Measurements from ENCODE around the gene SUPT3H.

The SUPT3H gene

GRCh38 chr6:44859901-44860410, 517.8 kb downstream of the SUPT3H start:
- DNase-seq, result no peak

GRCh38 chr6:44858998-44859397, 518.7 kb downstream of the SUPT3H start:
- no peak for DNase-seq

DNA sequence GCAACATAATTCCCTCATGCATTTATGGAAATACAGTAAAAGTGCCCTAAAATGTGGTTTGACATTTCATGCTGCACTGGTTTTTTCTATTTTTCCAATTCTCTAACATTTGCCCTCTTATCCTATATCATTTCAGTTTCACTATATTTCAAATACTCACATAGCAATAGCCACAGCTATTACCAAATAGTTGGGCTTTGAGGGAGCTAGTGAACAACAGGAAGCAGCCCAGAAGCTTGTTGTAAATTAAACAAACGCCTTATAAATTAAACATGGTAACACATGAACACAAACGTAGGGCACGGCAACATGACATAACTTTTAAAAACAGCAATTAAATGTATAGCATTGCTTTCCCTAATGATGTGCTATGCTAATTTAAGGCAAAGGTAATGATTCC, 521.3 kb downstream of the SUPT3H start:
- DNase-seq, result no peak

- DNase-seq, result no peak
Measured at GRCh38 chr6:44855562-44856411, 521.9 kb downstream of the SUPT3H start.

GRCh38 chr6:44854712-44855443, 522.9 kb downstream of the SUPT3H start:
- no peak for DNase-seq

DNA sequence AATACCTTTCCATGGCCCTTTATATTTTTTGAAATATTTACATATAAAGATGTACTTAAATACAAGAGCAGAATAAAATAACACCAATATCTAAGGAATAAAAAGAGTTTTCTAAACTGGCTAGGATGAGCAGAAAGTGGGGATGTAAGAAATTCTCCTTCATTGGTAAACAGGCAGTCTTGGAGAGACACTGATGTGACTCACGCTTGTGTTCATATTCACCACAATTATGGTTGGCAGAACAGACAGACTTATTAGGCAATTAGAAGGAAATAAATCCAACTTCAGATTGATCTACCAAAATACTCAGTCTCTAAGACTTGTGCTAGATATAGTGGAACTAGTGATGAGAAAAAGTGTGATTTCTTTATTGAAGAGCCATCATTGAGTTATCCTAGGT, 526.6 kb downstream of the SUPT3H start:
- no peak for DNase-seq

- DNase-seq, result no peak
Measured at GRCh38 chr6:44850312-44850711, 527.4 kb downstream of the SUPT3H start.

DNA sequence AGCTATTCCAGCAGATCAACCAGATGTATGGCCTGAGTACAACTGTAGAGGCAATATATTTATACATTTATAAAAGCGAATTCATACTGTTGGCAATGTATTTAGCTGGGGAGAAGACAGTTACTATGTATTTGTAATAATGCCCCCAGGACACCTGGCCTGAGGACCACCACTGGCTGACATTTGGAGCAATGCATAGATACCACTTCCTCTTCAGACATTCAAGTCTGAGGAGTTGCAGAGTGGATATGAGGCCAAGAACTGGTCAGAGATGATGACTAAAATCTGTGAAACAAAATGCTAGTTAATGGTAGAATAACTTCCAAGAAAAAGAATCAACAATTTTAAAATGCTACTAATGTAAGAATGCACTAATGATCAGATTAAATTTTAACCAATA, 527.9 kb downstream of the SUPT3H start:
- no peak for DNase-seq

GRCh38 chr6:44843734-44844133, 534.0 kb downstream of the SUPT3H start:
- no peak for DNase-seq

- DNase-seq, result no peak
Measured at GRCh38 chr6:44842616-44843015, 535.1 kb downstream of the SUPT3H start.

- DNase-seq, result no peak
Measured at GRCh38 chr6:44841829-44842228, 535.9 kb downstream of the SUPT3H start.

- DNase-seq, result no peak
Measured at GRCh38 chr6:44837741-44838140, 540.0 kb downstream of the SUPT3H start.

DNA sequence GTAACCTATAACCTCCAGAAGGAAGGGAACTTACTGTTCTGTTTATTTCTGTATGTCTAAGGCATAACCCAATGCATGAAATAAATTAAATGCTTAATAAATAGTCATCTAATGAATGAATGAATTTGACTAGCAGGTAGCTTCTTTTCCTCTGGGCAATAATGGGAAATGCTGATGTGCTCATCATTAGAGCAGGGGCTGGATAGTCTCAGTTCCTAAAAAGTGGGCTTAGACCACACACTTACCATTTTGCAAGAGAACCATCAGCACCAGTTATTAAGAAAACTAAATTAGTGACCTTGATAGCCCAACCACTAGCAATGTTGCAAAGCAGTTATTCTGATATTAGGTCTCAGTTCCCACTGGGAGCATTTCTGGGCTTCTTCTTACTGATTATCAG, 540.5 kb downstream of the SUPT3H start:
- DNase-seq, result no peak

DNA sequence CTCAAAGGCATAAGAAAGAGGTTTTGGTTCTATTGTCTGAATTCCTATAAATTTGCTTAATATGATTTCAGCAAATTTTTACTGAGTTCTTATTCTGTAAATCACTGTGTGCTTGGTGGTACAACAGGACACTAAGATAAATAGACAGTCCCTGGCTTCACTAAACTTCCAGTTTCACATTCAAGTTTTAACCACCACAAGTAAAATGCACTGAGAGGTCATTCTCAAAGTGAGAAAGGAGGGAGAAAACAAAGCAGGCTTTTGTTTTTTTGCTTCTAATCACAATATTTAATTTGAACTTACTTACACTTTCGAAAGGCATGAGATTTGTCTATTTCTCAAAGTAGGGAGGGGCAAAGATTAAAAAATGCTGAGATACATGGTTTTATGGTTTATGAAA, 544.5 kb downstream of the SUPT3H start:
- DNase-seq, result no peak

DNA sequence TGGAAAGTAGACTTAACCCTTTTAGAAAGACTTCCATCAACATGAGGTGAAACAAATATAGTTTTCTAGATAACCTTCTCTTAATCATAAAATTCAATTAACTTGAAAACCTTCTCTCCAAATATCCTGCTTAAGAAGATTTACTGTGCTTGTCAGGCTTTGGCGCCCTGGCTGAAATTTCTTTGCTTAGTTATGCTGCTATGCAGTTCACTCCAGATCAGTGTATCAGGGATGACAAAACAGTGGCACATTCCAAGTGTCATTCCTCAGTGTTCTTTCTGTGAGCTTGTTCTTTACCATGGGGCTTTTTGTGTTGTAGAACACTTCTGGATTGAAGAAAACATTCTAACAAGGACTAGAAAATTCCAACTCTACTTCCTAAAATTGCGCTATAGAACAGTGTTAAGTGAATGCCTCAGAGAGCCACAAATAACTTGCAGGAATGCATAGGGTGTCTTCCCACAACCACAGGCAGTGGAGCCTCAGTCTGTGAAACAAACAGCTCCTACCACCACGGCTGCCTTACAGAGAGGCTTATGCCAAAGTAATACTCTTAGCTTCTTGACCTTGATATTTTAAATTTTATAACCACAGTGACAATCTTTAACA, 546.6 kb downstream of the SUPT3H start:
- DNase-seq, result no peak

GRCh38 chr6:44829836-44830235, 547.9 kb downstream of the SUPT3H start:
- no peak for DNase-seq

- no peak for DNase-seq
Measured at GRCh38 chr6:44828780-44829179, 549.0 kb downstream of the SUPT3H start.

DNA sequence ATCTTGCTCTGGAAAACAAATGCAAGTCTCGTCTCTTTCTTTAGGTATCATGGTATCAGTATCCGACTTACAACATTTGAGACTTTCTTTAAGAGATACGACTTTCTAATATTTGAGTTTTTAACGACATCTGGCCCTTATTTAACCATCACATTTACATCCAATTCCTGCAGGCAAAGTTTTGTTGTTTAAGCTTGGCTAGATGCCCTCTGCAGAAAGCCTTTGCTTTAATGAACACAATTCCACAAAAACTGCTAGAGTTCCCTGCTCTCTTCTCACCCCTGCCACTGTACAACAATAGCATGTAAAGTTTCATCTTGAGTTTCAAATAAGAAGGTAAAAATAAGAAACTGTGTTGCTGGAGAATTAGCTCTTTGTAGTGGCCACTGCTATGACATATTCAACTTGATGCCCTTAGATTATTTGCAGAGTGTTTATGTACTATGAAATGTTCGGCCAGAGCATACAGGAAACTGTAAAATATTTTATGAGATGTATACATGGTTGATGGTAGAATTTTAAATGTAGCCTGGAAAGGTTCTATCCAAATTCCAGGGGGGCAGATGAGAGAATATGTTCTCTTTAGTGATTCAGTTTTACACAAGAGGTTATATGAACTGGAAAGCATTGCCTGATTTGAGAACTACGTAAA, 551.6 kb downstream of the SUPT3H start:
- DNase-seq, result no peak

GRCh38 chr6:44825273-44825672, 552.5 kb downstream of the SUPT3H start:
- no peak for DNase-seq

- DNase-seq, result no peak
Measured at GRCh38 chr6:44824567-44824966, 553.2 kb downstream of the SUPT3H start.

DNA sequence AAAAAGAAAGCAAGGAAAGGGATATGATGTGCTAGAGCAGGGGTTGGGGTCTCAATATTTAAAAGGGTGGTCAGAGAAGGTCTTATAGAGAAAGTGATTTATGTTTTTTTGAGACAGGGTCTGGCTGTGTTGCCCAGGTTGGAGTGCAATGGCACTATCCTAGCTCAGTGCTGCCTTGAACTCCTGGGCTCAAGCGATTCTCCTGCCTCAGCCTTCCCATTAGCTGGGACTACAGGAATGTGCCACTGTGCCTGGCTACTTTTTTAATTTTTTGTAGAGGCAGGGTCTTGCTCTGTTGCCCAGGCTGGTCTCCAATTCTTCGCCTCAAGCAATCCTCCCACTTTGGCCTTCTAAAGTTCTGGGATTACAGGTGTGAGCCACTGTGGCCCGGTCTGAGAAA, 557.0 kb downstream of the SUPT3H start:
- DNase-seq, result no peak

DNA sequence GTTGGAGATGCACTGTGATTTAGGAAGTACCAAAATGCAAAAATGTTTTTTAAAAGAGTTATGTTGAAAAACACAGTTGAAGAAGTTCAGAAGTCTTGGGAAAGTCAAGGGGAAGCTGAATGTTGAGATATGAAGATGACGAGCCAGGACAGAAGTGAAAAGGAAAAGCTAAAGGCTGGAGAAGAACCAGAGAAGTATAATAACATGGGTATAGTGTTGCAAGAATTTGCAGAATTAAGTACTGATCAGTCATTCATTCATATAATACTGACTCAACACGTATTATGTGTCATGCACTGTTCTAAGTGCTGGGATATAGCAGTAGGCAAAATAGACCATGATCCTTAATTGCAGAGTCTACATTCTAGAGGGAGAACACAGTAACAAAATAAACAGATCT, 557.4 kb downstream of the SUPT3H start:
- no peak for DNase-seq

GRCh38 chr6:44811456-44811855, 566.3 kb downstream of the SUPT3H start:
- no peak for DNase-seq
